Tibial nerve (tissue), 4 donors: ENCODE measurements around the gene TCP11. TPM values are rescaled to one million over a fixed set of nuclear protein-coding genes. Genes with fewer than 3 reads are reported as not detected.

Experiments used
- DNase-seq, 2 donors: peaks; one replicate each; pipeline ENCODE4 v3.0.0-alpha.2; 2019; ENCODE audit warnings: low spot score in 2 of 2
- H3K27ac ChIP-seq, 4 donors: fragments of 200-600 bp; sonication (generic) in 3 of 4; one replicate each; pipeline ENCODE4 v1.5.1; 2017 to 2019; ENCODE audit warnings: mild to moderate bottlenecking in 1 of 4
- H3K27me3 ChIP-seq, 2 donors: fragments of 200-600 bp; sonication (generic) in 1 of 2; one replicate each; pipeline versions ENCODE4 v1.5.1 to v1.6.0; 2017 to 2019
- H3K36me3 ChIP-seq, 3 donors: fragments of 200-600 bp; sonication (generic); one replicate each; pipeline ENCODE4 v1.5.1; 2018 to 2019
- H3K4me1 ChIP-seq, 4 donors: fragments of 200-600 bp; sonication (generic) in 3 of 4; one replicate each; pipeline ENCODE4 v1.5.1; 2017 to 2019
- H3K4me3 ChIP-seq, 4 donors: fragments of 200-600 bp; sonication (generic) in 3 of 4; one replicate each; pipeline ENCODE4 v1.5.1; 2017 to 2019; ENCODE audit warnings: mild to moderate bottlenecking in 1 of 4, moderate library complexity in 1 of 4
- H3K9me3 ChIP-seq, 4 donors: fragments of 200-600 bp; sonication (generic) in 3 of 4; one replicate each; pipeline ENCODE4 v1.5.1; 2017 to 2019
- EP300 ChIP-seq, 2 donors: sonication (generic); formaldehyde crosslinking; IDR thresholded peaks; one replicate each; pipeline ENCODE4 v1.6.1; 2017; ENCODE audit warnings: antibody characterized with exemption in 2 of 2, mild to moderate bottlenecking in 1 of 2
- POLR2A ChIP-seq, 2 donors: fragments of 450-650 bp; IDR thresholded peaks; one replicate each; pipeline ENCODE4 v1.6.1; 2017; ENCODE audit warnings: antibody characterized with exemption in 2 of 2, mild to moderate bottlenecking in 2 of 2, moderate library complexity in 2 of 2
- WGBS, 2 donors: methylation state at CpG; one replicate each; pipeline ENCODE4 v1.1.5; 2018; 5-methylcytosine and 5-hydroxymethylcytosine counted together
- total RNA-seq, 4 donors: library from RNA; depleted of rRNA; stranded (reverse); fragments of >200 nt; gene quantifications; one replicate each; pipeline ENCODE4 v1.1.0, GENCODE V29; 2016
- TF ChIP-seq, protein P1 (sequence below), 5 experiments: fragments of 200-600 bp in 3 of 5; fragments of 450-650 bp in 2 of 5; sonication (generic) in 3 of 5; IDR thresholded peaks; one replicate each; pipeline ENCODE4 v1.5.1; 2016 to 2019; ENCODE audit warnings: antibody characterized with exemption in 5 of 5, mild to moderate bottlenecking in 3 of 5, moderate library complexity in 2 of 5

TCP11 gene
- total RNA-seq: under 1 TPM in 1 of 4 donors, not detected in 3; 0.84 TPM

DNA sequence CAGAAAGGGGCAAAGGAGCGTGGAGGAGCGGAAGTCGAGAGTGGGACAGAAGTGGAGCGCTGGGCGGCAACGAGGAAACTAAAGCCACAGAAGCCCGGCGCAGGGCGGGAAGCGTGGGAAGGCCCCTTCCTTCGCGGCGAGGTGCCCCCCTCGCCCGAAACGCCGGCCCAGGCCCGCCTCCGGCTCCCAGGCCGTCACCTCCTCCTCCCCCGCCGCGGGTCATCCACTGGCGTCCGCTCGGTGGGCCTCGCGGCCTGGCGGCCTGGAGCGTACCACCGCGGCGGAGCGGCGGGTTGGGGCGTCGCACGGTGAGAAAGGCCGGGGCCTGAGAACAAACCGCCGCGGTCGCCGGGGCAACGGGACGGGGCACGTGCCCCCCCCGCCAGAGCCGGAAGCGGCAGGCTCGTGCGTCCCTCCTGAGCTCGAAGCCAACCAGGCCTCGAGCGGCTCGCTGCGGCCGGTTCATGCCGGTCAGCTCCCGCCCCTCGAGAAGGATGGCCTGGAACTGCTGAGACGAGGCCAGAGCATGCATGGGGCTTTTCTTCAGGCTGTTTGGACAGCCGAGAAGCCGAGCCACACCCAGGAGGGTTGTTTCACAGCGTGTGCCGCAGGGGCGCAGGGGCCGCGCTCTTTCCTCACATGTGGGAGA lies at the start of gene TCP11:
Gene TCP11 (minus strand): TSS at position 333 of the 649 bp plus-strand sequence. CDS start 469 bp downstream, outside the sequence.
- TF ChIP-seq POLR2A (IDR thresholded peaks at IDR 0.05) (no peak), EP300 (IDR thresholded peaks at IDR 0.05) (no peak)
- TF ChIP-seq, protein P1, sequence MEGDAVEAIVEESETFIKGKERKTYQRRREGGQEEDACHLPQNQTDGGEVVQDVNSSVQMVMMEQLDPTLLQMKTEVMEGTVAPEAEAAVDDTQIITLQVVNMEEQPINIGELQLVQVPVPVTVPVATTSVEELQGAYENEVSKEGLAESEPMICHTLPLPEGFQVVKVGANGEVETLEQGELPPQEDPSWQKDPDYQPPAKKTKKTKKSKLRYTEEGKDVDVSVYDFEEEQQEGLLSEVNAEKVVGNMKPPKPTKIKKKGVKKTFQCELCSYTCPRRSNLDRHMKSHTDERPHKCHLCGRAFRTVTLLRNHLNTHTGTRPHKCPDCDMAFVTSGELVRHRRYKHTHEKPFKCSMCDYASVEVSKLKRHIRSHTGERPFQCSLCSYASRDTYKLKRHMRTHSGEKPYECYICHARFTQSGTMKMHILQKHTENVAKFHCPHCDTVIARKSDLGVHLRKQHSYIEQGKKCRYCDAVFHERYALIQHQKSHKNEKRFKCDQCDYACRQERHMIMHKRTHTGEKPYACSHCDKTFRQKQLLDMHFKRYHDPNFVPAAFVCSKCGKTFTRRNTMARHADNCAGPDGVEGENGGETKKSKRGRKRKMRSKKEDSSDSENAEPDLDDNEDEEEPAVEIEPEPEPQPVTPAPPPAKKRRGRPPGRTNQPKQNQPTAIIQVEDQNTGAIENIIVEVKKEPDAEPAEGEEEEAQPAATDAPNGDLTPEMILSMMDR (IDR thresholded peaks at IDR 0.05): no peak
- H3K36me3 ChIP-seq: no peaks in the 10 kb centered on the region
- peak within 1 kb of the TSS in 2 of 4 donors; percentile 24 to 32 for H3K4me3 ChIP-seq
- H3K27ac ChIP-seq: no peak within 1 kb of the TSS
- 43 to 52% methylated on average over 26 to 57 of the region's 69 CpGs for WGBS, 2 donors
- H3K27me3 ChIP-seq: no peaks in the 10 kb centered on the region
- H3K4me1 ChIP-seq: peaks cover 0 to 34% (median 11%) of the 10 kb centered on the region in 4 donors
- no peaks in the 10 kb centered on the region for H3K9me3 ChIP-seq
- DNase-seq: no peak

DNA sequence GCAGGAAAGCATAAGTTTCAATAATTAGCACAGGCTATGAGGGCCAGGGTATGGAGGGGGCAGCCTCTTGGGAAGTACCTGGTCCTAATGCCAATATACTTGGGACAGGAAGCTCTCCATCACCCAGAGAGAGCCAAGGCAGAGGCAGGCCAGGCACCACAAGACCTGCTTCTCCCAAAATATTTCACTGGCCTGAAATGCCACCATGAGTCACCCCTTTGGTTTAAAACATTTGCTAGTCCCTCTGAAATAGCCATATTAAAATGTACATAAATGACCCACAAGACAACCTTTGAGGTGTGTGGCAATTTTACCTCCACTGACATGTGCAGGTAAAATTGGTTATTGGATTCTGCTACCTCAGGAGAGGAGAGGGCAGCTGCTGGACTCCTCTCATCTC lies 49.2 kb upstream of the TCP11 start:
- H3K9me3 ChIP-seq: no peaks in the 10 kb centered on the region
- no peaks in the 10 kb centered on the region for H3K27me3 ChIP-seq
- no peak for TF ChIP-seq POLR2A (IDR thresholded peaks at IDR 0.05)
- TF ChIP-seq, protein P1 (IDR thresholded peaks at IDR 0.05): no peak
- TF ChIP-seq EP300 (IDR thresholded peaks at IDR 0.05): no peak
- no peak for DNase-seq
- no peak overlapping the region for H3K27ac ChIP-seq
- H3K4me3 ChIP-seq: no peak overlapping the region
- peaks cover 0 to 4% (median 0%) of the 10 kb centered on the region in 4 donors for H3K4me1 ChIP-seq
- no peaks in the 10 kb centered on the region for H3K36me3 ChIP-seq

DNA sequence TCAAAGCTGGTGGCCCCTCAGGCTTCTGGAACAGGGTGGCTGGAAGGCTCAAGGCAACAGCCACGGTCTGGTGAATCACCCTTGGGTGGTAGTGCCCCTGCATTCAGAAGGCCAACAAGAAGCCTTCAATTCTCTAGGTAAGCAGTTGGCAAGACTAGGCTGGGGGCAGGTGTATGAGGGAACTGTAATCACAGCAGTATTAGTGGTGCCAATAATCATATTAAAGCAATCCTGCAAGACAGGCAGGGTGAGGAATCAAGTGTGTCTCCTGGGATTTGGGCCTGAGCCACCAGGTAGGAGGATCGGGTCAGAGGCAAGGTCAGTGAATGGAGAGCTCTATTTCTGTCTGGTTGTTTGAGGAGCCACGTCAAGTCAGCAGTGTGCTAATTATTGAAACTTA lies 47.7 kb upstream of the TCP11 start:
- Histone ChIP-seq H3K4me3 (no peak overlapping the region), H3K27ac (no peak overlapping the region), H3K9me3 (no peaks in the 10 kb centered on the region), H3K27me3 (no peaks in the 10 kb centered on the region), H3K36me3 (no peaks in the 10 kb centered on the region), H3K4me1 (peaks cover 0 to 6% (median 0%) of the 10 kb centered on the region in 4 donors)
- DNase-seq: no peak
- 92 to 94% methylated on average over 3 of the region's 3 CpGs for WGBS, 2 donors
- TF ChIP-seq, protein P1 (IDR thresholded peaks at IDR 0.05): no peak
- TF ChIP-seq POLR2A (IDR thresholded peaks at IDR 0.05) (no peak), EP300 (IDR thresholded peaks at IDR 0.05) (no peak)

DNA sequence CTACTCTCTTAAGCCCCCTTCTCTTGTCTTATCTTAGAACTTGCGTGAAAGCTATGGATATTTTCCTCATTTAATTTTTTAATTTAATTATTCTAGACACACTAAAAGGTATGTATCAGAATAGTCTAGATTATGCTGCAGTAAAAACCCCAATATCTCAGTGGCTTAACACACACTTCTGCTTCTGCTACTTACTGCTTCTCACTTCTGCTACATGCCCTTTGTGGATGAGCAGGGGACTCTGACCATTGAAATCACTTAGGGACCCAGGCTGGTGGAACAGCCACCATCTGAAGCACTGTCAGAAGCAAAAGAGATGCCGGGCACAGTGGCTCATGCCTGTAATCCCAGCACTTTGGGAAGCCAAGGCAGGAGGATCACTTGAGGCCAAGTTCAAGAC lies 45.4 kb upstream of the TCP11 start:
- TF ChIP-seq, protein P1 (IDR thresholded peaks at IDR 0.05): no peak
- no peak for TF ChIP-seq POLR2A (IDR thresholded peaks at IDR 0.05)
- no peak for TF ChIP-seq EP300 (IDR thresholded peaks at IDR 0.05)
- H3K36me3 ChIP-seq: no peaks in the 10 kb centered on the region
- no peak overlapping the region for H3K4me3 ChIP-seq
- peaks cover 0 to 7% of the 10 kb centered on the region in 2 donors for H3K27me3 ChIP-seq
- DNase-seq: no peak
- 83 to 98% methylated on average over 2 of the region's 2 CpGs for WGBS, 2 donors
- H3K9me3 ChIP-seq: no peaks in the 10 kb centered on the region
- H3K4me1 ChIP-seq: peaks cover 0 to 14% (median 4%) of the 10 kb centered on the region in 4 donors
- no peak overlapping the region for H3K27ac ChIP-seq

DNA sequence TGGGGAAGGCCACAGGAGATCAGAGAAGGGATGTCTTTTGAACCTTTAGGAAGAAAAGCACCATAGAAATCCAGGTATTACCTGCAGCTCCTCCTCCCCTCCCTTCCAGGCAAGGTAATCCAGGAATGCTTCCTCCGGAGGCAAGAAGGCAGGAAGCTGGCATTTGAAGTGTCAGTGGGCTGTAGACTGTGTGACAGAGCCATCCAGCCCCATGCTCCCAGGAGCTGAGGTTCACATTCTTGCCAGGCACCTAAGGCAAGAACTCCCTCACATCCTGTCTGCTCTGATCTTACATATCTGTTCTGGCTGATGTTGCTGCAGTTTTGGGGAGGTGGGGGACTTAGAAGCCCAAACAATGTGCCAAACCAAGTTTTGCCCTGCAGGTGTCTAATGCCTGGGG lies 44.8 kb upstream of the TCP11 start:
- WGBS, 2 donors: 73 to 88% methylated on average over 1 of the region's 1 CpG
- no peak for DNase-seq
- TF ChIP-seq, protein P1 (IDR thresholded peaks at IDR 0.05): no peak
- Histone ChIP-seq H3K36me3 (no peaks in the 10 kb centered on the region), H3K27me3 (peaks cover 0 to 7% of the 10 kb centered on the region in 2 donors), H3K9me3 (no peaks in the 10 kb centered on the region), H3K4me1 (peaks cover 0 to 19% (median 6%) of the 10 kb centered on the region in 4 donors), H3K27ac (no peak overlapping the region), H3K4me3 (no peak overlapping the region)
